ENCODE data around the gene CGB5. TPM values are rescaled to one million over a fixed set of nuclear protein-coding genes. Genes with fewer than 3 reads are reported as not detected.
"Not testable (repeated sequence)": the region's sequence is repeated elsewhere in the genome, so short reads cannot be mapped to it uniquely, and the experiment has no call there.

Gene CGB5
- total RNA-seq, 1 donor from 2014 or later: not detected

DNA sequence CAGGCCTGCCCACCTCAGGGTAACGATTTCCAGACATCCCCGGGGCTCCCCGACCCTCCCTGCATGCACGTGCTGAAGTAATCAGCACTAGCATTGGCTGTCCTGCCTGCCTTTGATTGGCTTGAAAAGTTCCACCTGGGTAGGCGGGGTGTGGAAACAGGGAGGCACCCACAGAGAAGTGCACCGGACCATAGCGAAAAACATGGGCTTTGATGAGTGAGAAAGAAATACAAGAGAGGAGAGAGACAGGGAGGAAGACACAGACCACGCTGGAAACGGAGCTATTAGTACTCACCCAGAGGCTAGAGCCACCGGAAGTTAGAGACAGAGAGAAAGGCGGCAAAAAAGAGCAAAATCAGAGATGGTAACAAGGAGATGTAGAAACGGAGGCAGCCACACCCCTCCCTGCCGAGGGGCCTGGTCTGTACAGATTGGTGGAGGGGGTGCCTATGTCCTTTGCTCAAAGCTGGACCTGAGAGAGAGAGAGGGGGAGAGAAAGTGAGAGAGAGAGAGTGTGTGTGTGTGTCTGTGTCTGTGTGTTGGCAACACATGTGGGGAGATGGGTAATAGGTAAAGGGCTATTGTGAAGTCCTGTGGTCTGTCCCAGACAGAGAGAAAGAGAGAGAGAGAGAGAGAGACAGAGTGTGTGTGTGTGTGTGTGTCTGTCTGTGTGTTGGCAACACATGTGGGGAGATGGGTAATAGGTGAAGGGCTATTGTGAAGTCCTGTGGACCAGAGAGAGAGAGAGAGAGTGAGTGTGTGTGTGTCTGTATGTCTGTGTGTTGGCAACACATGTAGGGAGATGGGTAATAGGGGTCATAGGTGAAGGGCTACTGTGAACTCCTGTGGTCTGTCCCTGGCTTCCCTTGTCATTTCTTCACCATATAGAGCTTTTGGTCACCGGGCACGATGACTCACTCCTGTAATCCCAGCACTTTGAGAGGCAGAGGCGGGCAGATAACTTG lies 22.4 kb upstream of the CGB5 start:
- DNase-seq (ENCODE audit: low read depth): no peak

DNA sequence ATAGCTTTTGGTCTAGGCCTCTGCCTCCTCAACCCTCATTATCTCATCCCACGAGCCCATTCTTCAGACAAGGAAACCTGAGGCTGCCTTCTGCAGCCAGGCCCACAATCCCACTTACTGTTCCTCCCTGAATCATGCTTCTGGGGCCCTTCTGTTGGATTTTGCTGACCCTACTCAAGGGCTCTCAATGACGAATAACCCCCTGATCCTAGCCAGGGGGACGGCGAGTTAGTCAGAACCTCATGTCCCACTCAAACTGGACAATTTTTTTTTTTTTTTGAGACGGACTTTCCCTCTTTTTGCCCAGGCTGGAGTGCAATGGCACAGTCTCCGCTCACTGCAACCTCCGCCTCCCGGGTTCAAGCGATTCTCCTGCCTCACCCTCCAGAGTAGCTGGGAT lies 21.5 kb upstream of the CGB5 start:
- DNase-seq (ENCODE audit: low read depth): no peak

GRCh38 chr19:49024233-49024632 lies 19.4 kb upstream of the CGB5 start, which contains the start of gene CGB3:
TSS of gene CGB3 (minus strand) at chr19:49024333. CDS start at chr19:49023971, 362 bp downstream.
- DNase-seq (ENCODE audit: low read depth): not testable (repeated sequence)

DNA sequence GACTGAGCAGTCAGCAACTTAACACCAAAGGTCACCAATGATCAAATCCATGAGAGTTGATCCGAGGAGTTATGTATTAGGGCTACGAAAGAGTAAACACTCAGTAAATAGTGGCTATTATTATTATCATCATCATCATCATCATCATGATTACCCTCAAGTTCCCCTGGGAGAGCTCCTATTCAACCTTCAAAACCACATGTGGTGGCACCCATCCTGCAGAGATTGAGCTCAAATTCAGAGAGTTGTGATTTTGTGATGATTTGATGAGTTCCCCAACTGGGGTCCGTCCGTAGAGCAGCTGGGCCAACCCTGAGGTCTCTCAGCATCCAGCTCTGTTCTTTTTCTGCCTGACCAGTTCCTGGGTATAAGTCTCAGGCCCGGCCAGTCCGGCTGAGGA lies 18.6 kb upstream of the CGB5 start:
- DNase-seq (ENCODE audit: low read depth): not testable (repeated sequence)

GRCh38 chr19:49025599-49025998 lies 18.0 kb upstream of the CGB5 start:
- DNase-seq (ENCODE audit: low read depth): not testable (repeated sequence)

DNA sequence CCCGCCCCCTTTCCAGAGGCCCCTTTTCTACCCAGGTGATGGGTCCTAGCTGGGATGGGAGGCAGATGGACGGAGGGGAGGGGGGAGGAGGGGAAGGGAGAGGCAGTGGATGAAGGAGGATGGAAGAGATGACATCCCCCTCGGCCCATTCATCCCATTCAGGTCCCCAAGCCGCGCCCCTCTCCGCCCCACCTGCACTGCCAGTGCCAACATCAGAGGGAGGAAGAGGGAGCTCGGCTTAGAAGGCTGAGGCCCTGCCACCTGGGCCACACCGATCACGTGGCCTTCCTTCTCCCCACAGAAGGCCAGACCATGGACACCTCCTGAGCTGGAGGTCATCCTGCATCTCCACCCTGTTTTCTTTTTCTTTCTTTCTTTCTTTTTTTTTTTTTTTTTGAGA lies 15.0 kb upstream of the CGB5 start:
- DNase-seq (ENCODE audit: low read depth): not testable (repeated sequence)

DNA sequence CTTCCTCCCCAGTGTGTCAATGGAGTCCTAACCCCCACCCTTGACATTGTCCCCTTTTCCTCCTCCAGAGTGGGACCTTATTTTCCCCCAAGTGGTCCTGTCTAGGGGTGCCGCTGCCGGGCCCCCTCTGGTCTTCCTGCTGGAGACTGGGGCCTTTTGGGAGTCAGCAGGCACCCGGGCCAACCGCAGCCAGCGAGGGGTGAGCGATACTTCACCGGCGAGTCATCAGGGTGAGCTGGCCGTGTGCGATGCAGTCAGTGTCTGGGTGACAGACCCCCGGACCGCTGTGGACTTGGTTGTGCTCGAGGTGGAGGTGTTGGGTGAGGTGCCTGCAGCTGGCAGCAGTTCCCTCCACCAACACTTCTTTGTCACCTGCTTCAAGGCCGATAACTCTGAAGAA lies 13.9 kb upstream of the CGB5 start:
- DNase-seq (ENCODE audit: low read depth): not testable (repeated sequence)

DNA sequence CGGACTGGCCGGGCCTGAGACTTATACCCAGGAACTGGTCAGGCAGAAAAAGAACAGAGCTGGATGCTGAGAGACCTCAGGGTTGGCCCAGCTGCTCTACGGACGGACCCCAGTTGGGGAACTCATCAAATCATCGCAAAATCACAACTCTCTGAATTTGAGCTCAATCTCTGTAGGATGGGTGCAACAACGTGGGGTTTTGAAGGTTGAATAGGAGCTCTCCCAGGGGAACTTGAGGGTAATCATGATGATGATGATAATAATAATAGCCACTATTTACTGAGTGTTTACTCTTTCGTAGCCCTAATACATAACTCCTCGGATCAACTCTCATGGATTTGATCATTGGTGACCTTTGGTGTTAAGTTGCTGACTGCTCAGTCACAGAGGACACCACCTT lies 13.3 kb upstream of the CGB5 start:
- not testable (repeated sequence) for DNase-seq (ENCODE audit: low read depth)

DNA sequence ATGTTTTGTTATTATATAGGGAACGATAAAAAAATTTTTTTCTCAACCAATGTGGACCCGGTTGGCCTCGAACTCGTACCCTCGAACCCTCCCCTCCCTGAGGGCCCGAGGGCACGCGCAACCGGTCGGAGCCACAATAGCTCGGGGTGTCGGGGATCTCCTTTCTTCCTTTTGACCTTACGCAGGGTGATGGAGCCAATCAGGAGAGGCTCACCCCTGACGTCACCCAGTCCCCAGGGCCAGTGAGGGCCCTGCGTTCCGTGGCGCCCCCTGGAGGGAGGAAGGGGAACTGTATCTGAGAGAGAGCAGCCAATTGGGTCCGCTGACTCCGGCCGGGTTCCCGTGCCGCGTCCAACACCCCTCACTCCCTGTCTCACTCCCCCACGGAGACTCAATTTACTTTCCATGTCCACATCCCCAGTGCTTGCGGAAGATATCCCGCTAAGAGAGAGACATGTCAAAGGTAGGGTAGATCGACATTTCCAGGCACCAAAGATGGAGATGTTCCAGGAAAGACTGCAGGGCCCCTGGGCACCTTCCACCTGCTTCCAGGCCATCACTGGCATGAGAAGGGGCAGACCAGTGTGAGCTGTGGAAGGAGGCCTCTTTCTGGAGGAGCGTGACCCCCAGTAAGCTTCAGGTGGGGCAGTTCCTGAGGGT lies 11.9 kb upstream of the CGB5 start, which contains the start of gene CGB2:
Gene CGB2, plus strand, starts transcription at position 249 of the 660 bp plus-strand sequence. Its CDS starts 206 bp downstream, at position 455.
- DNase-seq (ENCODE audit: low read depth): not testable (repeated sequence)

GRCh38 chr19:49036815-49037214 lies 6.8 kb upstream of the CGB5 start, which contains the start of gene CGB1:
TSS of gene CGB1 (minus strand) at chr19:49036895. CDS start at chr19:49036711, 184 bp downstream.
- DNase-seq (ENCODE audit: low read depth): not testable (repeated sequence)

DNA sequence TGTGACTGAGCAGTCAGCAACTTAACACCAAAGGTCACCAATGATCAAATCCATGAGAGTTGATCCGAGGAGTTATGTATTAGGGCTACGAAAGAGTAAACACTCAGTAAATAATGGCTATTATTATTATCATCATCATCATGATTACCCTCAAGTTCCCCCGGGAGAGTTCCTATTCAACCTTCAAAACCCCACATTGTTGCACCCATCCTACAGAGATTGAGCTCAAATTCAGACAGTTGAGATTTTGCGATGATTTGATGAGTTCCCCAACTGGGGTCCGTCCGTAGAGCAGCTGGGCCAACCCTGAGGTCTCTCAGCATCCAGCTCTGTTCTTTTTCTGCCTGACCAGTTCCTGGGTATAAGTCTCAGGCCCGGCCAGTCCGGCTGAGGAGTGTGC lies 5.5 kb upstream of the CGB5 start:
- not testable (repeated sequence) for DNase-seq (ENCODE audit: low read depth)

DNA sequence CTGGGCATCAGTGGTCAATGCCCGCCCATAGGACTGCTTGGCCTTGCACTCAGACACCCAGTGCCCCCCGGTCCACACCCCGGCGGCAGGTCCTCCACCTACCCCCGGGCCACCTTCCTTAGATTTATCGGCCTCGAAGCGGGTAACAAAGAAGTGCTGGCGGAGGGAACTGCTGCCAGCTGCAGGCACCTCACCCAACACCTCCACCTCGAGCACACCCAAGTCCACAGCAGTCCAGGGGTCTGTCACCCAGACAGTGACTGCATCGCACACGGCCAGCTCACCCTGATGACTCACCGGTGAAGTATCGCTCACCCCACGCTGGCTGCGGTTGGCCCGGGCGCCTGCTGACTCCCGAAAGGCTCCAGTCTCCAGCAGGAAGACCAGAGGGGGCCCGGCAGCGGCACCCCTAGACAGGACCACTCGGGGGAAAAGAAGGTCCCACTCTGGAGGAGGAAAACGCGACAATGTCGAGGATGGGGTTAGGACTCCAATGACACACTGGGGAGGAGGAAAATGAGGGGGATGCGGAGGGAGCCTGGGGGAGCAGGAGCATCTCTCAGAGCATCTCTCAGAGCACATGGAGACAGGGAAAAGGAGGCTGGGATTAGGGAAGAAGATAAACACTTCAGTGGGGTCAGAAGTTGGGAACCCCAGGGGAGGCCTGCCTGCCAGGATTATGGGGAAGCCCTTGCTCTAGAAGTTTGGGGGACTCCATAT lies 4.9 kb upstream of the CGB5 start:
- peak; percentile 59 for DNase-seq (ENCODE audit: low read depth)

GRCh38 chr19:49039736-49040135 lies 3.9 kb upstream of the CGB5 start:
- not testable (repeated sequence) for DNase-seq (ENCODE audit: low read depth)

DNA sequence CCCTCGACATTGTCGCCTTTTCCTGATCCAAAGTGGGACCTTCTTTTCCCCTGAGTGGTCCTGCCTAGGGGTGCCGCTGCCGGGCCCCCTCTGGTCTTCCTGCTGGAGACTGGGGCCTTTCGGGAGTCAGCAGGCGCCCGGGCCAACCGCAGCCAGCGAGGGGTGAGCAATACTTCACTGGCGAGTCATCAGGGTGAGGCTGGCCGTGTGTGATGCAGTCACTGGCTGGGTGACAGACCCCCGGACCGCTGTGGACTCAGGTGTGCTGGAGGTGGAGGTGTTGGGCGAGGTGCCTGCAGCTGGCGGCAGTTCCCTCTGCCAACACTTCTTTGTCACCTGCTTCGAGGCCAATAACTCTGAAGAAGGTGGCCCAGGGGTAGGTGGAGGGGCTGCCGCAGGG lies 1.5 kb upstream of the CGB5 start:
- DNase-seq (ENCODE audit: low read depth): no peak

DNA sequence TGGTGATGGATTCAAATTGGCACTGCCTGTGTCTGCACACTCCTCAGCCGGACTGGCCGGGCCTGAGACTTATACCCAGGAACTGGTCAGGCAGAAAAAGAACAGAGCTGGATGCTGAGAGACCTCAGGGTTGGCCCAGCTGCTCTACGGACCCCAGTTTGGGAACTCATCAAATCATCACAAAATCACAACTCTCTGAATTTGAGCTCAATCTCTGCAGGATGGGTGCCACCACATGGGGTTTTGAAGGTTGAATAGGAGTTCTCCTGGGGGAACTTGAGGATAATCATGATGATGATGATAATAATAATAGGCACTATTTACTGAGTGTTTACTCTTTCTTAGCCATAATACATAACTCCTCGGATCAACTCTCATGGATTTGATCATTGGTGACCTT lies 982 bp upstream of the CGB5 start:
- not testable (repeated sequence) for DNase-seq (ENCODE audit: low read depth)

GRCh38 chr19:49049011-49049410 lies 5.4 kb downstream of the CGB5 start, which contains the start of gene CGB8:
TSS of gene CGB8 (minus strand) at chr19:49049111. CDS start at chr19:49048739, 372 bp downstream.
- not testable (repeated sequence) for DNase-seq (ENCODE audit: low read depth)

DNA sequence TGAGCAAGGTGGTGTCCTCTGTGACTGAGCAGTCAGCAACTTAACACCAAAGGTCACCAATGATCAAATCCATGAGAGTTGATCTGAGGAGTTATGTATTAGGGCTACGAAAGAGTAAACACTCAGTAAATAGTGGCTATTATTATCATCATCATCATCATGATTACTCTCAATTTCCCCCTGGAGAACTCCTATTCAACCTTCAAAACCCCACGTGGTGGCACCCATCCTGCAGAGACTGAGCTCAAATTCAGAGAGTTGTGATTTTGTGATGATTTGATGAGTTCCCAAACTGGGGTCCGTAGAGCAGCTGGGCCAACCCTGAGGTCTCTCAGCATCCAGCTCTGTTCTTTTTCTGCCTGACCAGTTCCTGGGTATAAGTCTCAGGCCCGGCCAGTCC lies 6.2 kb downstream of the CGB5 start:
- DNase-seq (ENCODE audit: low read depth): not testable (repeated sequence)

DNA sequence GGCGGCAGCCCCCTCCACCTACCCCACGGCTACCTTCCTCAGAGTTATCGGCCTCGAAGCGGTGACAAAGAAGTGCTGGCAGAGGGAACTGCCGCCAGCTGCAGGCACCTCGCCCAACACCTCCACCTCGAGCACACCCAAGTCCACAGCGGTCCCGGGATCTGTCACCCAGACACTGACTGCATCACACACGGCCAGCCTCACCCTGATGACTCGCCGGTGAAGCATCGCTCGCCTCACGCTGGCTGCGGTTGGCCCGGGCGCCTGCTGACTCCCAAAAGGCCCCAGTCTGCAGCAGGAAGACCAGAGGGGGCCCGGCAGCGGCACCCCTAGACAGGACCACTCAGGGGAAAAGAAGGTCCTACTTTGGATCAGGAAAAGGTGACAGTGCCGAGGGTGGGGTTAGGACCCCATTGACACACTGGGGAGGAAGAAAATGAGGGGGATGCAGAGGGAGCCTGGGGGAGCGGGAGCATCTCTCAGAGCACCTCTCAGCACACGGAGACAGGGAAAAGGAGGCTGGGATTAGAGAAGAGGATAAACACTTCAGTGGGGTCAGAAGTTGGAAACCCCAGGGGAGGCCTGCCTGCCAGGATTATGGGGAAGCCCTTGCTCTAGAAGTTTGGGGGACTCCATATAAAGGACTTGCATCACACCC lies 6.9 kb downstream of the CGB5 start:
- DNase-seq (ENCODE audit: low read depth): peak; percentile 61

- DNase-seq (ENCODE audit: low read depth): peak; percentile 57
Measured at GRCh38 chr19:49056101-49056901, 12.7 kb downstream of the CGB5 start.
